Kasumi-1 (cell line): ENCODE measurements around the gene ZNF319.

ENCODE experiments used
- DNase-seq, 2 experiments: peaks; one replicate each; lab custom pipeline; 2025; lab: John Stamatoyannopoulos, UW

ZNF319 gene

DNA sequence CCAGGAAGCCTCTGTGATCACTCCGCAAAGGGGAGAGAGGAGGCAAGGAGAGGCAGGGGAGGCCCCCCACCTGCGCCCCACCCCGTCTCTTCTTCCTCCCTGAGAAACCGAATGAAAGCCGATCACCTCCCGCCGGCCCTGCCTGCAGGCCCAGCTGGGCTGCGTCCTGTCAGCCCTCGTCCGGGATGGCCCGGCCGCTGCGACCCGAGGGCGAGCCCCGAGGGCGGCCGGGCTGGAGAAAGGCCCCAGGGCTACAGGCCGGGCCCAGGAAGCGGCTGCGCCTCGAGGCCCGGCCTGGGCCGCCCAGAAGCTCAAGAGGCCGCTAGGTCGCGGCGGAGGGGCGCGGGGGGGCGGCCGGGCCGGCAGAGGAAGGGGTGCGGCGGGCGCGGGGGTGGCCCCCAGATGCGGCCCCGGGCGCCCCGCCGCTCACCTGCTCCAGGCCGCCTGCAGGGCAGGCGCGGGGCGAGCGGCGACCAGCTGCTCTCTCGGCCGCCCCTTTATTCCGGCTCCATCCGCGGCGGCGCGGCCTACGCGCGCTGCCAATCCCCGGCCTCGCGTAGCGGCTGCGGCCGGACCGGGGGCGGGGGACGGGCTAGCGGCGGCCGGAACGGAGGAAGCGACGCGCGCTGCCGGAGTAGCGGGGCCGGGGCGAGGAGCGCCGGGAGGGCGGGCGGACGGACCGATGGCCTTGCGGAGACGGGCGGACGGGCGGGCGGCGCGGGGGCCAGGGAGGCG, at the start of gene ZNF319:
ZNF319 (minus strand) TSS at position 702 of the 735 bp plus-strand sequence. CDS start 2,407 bp downstream, outside the sequence.
- DNase-seq: no peak

DNA sequence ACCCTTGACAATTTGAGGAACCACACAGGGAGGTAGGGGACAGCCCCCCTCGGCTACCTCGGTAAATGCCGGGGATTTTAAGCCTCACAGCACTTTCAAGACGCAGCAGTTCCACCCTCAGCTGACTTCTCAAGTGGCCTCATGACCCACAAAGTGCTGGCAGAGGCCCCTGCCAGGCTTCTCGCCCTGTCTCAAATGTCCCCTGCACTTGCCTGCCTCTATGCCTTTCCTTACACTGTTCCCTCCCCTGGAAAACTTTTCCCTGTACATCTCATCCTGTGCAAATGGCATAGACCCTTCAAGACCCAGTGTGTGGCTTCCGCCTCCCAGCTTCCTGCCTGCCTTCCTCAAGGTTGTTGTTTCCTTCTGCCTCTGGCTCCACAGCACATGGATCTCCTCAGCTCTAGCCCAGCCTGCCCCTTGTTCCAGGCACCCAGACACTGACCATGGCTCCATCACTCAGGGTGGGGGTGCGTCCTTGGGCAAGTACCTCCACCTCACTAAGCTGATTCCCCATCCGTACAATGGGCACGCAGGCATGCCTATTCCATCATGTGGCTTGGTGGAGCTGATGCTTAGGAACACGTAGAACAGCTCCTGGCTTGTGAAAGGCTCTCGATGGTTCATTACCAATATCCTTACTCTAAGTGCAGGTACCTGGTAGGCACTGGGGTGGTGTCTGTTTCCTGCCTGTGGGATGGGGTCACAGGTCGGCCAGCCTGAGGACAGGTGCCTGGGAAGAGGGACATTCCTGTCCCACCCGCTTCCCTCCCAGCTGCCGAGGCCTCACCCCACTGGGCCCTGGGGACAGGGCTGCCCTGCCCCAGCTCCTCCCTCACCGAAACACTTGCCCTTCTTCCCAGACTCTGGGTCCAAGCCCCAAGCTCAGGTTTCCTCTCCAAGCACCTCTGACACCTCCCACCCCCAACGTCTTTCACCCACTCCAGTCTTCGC, 49.0 kb upstream of the ZNF319 start:
- DNase-seq: no peak

DNA sequence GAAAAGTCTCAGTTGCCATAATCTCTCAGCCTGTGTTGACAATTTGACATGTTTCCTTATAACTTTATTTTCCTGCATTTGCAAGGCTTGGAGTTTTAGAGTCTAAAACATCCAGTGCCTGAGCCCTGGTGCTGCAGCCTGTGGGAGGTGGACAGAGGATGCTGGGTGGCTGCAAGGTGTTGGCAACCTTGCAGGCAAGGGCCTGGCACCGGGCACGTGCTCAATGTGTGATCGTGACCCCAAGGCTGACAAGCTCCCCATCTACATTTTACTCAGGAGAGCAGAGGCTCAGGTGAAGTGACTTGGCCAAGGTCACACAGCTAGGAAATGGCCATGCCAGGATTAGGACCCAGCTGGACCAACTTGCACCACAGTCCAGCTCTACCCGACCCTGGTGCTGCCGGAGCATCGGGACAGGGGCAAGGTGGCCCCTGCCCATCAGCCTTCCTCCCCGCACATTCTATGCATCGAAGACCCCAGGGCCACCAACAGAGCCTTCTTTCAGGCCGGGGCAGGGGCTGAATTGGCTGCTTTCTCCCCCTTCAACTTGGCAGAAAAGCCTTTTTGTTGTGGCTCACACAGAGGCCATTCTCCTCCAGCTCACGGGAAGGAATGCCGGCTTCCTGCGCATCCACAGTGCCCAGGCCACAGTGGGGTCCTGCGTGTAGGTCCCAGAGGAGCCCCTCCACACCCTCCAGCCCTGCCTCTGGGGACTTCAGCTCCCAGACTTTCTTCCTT, 48.2 kb upstream of the ZNF319 start:
- DNase-seq: no peak

DNA sequence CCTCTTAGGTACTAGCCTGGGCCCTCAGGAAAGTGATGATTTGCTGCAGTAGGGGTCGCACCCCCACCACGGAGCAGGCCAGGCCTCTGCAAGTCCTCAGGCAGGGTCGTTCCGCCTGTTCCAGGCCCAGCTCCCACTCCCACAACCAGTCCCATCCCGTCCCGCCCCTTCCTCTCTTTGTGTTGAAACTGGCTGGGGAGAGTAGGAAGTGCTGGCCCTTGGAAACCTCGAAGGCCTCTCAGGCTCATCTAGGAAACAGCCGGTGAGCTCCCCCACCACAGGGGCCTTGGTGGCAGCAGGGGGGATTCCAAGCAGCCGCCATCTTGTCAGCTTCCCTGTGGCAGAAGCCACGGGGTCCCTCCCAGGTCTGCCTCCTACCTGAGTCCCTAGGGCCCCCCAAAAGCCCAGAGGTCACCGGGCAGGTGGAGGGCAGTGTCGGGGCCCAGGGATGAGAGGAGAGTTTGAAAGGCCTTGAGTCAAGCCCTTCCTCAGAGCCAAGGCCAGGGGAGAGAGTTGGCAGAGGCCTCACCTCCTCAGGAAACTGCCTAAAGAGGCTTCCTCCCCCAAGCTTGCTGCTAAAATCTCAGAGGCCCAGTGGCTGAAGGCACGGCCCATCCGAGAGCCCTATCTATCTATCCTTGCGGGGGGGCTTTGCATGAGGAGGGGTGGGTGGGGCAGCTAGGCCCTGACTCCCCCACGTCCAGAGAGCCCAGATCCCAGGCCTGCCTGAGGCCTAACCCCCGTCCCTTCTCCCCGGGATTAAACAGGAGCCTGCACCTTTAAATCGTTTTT, 47.3 kb upstream of the ZNF319 start:
- no peak for DNase-seq

DNA sequence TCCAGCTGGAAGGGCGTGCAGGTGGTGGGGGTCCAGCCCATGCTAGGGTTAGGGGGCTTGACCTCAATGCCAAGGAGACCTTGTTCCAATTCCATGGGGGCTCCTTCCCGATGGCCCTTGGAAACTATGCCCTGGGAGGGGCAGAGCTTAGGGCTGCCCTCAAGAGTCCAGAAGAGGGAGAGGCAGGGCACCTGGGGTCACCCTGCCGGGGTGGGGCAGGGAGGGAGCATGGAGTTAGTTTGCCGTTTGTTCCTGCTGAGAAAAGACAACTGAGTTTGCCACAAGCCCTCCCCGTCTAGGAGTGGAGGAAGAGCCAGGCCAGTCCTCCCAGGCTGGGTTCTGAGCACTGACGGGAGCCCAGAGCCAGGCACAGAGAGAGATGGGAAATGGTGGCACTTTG, 46.5 kb upstream of the ZNF319 start:
- DNase-seq: no peak

DNA sequence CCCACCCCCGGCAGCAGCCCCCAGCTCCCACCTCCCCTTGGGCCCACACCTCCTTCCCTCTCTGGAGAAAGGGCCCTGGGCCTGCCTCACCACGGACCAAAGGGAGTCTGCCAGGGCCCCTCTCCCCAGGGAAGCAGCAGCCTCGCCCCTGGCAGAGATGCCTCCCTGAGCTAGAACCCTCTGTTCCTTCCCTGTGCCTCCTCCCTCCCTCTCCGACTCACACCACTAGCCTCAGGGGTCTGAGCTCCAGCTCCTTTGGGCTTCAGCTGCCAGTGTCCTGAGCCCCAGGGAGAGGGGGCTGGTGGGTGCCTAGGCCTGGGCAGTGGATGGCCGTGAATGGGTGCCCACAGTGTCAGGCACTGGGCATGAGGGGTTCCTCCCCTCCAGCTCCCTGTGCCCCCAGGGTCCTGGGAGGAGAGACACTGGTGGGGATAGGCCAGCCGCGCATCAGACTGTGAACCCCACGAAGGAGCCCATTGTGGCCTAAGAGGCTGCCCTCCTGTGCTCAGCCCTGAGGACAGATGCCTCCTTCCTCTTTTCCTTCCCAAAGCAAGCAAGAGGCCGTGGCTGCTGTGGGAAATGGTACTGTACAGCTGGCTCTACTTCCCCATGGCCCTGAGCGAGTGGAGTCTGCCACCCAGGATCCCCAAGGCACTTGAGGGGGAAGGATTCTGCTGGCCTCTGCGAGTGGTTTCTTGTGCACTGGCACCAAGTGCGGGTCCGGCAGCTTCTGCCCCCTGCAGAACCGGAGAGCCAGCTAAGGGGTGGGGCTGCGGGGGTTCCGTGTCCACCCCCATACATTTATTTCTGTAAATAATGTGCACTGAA, 45.8 kb upstream of the ZNF319 start:
- peak; percentile 77 to 83 for DNase-seq

DNA sequence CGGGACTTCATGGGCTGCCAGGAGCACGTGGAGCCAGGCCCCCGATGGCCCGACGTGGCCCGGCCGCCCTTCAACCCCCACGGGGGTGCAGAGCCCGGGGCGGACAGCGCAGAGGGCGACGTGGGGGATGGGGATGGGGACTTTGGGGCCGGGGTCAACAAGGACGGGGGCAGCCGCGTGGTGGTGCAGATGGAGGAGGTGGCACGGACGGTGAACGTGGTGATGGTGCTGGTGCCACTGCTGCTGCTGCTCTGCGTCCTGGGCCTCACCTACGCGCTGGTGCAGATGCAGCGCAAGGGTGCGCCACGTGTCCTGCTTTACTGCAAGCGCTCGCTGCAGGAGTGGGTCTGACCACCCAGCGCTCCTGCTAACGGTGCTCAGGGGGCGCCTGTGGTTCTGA, 44.6 kb upstream of the ZNF319 start:
- no peak for DNase-seq

DNA sequence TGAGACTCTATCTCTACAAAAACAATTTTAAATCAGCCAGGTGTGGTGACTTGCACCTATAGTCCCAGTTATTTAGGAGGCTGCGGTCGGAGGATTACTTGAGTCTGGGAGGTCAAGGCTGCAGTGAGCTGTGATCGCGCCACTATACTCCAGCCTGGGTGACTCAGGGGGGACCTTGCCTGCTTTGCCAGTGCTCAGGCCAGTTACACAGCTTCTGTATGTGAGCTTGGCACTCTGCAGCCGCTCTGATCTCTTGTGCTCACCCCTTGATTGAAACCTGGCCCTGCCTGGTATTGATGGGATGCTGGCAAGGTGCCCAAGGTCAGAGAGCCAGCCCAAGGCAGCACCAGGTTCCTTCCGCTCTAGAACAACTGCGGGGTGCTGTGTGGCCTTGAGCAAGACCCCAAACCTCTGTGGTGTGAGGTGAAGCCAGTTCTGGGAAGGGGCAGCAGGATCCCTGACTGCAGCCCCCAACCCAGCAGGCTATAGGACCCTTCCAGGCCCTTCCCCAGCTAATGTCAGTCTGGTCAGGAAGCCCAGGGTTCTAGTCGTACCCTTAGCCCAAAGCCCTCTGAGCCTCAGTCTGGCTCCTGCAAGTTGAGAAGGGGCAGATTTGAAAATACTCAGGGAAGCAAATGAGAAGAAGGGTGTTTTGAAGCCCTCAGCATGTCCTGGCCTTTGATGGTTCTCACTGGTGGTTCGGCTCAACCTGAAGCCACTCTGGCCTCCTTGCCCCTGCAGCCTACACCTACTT, 44.0 kb upstream of the ZNF319 start:
- no peak for DNase-seq

DNA sequence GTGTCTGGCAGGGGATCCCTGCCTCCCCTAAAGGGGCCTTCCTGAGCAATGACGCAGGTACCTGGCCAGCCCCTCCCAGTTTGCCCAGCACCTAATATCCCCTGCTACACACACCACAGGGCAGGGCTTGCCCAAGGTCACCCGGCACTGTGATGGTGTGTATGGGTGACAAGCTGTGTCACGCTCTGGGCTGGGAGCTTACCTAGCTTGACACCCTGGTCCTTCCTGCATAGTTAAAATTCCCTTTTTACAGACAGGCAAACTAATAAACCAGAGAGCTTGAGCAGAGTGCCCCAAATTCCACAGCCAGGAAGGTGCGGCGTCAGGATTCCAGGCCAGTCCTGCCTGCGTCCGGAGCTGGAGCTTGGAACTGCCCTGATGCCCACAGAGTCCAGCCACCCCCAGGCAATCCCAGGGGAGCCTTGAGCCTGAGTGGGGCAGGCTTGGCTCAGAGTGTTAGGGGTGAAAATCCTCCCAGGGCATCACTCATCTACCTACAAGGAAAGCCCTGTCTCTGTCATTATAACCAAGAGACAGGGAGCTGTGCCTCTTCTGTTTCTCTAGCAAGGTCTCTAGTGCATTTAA, 43.2 kb upstream of the ZNF319 start:
- no peak for DNase-seq

DNA sequence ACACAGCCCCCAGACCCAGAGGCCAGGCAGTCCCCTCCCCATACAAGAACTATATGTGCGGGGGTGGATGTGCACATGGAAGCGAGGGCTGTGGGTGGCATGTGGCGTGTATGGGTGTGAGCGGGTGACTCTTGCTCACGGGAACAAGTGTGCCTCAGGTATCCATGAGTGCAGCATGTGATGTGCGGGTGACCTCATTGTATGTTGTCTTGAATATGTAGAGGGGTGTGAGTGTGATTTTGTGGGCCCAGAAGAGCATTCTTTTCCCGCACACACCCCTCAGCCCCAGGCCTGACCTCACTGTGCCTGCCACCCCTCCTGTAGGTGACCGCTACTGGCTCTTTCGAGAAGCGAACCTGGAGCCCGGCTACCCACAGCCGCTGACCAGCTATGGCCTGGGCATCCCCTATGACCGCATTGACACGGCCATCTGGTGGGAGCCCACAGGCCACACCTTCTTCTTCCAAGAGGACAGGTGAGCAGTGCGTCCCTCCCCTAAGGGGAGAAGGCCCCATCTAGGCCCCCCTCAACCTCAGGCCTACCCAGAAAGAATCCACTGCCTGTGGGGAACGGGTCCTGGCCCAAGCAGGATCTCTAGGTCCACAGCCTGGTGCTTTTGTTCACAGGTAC, 42.5 kb upstream of the ZNF319 start:
- no peak for DNase-seq

DNA sequence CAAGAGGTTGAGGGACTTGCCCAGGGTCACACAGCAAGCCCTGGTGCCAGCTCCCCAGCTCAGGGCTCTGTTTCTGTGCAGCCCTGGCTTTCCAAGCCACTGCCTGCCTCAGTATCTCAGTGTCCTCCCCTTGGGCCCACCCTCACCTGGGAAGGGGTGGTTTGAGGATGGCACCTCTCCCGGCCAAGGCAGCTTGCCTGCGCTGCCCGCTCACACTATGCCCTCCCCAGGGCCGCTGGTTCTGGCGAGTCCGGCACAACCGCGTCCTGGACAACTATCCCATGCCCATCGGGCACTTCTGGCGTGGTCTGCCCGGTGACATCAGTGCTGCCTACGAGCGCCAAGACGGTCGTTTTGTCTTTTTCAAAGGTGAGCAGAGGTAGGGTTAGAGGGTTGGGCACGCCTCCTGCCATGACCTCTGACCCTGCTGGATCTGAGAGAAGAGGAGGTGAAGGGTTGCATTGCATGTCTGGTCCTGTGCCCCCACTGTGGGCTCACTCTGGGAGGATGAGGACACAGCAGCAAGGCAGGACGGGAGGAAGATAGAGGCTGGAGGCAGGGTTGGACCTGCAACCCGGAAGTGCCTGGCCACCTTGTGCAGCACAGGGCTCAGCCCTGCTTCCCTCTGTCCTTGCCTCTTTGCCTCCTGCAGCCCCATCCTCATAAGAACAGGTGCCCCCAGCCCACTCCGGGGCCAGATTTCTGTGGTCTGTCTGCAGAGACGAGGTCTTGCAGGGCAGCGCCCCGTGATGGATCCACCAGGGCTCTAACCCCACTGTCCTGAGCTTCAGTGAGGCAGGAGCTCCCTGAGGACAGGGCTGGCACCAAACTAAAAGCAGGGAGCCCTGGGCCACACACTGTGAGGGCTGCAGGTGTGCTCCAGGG, 41.8 kb upstream of the ZNF319 start:
- no peak for DNase-seq

DNA sequence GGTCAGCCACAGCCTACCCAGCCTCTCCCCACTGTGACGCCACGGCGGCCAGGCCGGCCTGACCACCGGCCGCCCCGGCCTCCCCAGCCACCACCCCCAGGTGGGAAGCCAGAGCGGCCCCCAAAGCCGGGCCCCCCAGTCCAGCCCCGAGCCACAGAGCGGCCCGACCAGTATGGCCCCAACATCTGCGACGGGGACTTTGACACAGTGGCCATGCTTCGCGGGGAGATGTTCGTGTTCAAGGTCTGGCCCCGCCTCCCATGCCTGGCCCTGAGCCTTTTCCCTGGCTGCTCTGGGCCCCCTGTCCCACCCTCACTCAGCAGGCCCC, 41.1 kb upstream of the ZNF319 start:
- no peak for DNase-seq

DNA sequence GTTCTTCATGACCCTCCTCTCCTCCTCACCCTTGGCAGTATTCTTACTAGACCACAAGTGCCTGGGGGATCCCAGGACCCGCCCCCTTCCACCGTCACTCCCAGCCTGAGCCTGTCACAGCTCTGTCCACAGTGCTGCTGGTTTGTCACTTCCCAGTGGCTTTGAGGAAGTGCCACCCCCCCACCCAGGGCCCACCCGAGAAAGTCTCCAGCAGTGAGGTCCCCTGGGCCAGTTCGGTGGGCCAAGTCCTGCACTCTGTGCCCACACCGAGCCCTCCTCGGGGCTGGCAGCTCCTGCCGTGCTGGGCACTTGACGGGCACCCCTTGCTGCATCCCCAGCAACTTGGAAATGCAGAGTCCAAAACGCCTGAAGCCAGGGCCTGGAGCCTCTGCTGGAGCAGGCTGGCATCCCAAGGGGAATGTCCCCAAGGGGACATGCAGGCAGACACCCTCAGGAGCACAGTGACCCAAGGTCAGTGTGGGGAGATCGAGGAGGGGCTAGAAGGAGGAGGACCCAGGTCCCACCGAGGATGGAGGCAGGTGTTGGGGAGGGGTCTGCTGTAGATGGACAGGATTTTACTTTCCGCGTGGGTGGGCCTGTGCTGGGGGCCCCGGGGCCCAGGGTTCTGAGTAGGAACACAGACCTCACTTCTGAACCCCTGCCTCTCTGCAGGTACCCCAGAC, 40.6 kb upstream of the ZNF319 start:
- no peak for DNase-seq

DNA sequence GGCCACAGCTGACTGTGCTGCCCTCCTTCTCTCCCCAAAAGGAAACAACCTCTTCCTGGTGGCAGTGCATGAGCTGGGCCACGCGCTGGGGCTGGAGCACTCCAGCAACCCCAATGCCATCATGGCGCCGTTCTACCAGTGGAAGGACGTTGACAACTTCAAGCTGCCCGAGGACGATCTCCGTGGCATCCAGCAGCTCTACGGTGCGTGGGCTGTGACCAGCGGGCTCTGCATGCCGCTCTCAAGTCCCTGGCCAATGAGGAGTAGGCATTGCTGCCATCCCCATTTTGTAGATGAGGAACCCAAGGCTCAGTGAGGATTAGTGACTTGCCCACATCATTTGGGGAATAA, 40.0 kb upstream of the ZNF319 start:
- no peak for DNase-seq

DNA sequence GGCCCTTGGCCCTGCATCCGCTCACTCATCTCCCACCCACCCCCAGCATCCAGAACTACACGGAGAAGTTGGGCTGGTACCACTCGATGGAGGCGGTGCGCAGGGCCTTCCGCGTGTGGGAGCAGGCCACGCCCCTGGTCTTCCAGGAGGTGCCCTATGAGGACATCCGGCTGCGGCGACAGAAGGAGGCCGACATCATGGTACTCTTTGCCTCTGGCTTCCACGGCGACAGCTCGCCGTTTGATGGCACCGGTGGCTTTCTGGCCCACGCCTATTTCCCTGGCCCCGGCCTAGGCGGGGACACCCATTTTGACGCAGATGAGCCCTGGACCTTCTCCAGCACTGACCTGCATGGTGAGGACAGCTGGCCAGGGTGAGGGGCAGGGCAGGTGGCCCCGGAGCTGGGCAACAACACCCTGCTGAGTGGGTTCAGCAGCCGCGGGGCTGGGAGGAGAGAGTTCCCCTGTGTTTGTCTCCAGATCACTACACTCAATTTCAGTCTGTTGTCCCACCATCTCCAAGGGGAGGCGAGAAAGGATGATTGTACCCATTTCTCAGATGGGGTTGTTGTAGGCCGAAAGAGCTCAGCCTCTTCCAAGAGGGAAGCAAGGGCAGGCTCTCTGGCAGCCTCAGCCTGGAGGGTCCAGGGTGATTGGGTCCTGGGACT, 39.5 kb upstream of the ZNF319 start:
- no peak for DNase-seq

DNA sequence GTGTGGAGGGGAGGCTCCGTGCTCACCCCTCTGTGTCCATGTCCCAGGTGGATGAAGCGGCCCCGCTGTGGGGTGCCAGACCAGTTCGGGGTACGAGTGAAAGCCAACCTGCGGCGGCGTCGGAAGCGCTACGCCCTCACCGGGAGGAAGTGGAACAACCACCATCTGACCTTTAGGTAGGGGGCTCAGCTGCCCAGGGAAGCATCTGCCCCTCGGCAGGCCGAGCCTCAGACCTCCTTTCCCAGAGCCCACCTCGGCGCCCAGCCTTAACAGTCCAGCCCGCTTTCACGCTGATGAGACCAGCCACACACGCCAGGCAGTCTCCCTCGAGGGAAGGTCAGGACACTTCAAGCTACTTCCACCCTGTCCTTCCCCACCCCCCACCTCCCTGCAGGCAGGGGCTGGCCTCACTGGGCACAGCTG, 37.8 kb upstream of the ZNF319 start:
- no peak for DNase-seq

DNA sequence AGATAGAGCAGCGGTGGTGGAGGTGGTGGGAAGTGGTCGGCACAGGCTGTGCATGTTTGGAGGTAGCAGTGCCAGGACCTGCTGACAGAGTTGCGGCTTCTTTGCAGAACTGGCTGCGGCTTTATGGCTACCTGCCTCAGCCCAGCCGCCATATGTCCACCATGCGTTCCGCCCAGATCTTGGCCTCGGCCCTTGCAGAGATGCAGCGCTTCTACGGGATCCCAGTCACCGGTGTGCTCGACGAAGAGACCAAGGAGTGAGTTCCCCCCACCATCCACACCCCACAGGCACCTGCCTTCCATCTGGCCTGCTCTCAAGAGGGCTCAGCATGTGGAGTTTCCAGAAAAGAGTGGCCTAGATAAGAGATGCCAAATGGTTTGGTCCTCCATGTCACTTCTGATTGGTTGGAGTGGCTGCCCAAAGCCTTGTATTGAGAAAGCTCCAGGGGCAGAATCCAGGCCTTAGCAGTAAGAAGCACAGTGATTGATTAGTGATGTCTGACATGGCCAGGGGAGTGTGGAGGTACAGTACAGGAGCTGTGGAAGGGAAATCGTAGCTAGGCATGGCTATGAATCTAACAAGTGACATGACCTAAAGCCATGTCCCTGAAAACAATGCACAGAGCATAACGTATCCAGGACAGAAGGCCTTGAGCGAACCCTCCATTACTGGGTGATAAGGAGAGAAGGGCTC, 37.0 kb upstream of the ZNF319 start:
- no peak for DNase-seq
